ENCODE measurements around the gene ZBTB20. TPM values are rescaled to one million over a fixed set of nuclear protein-coding genes. Genes with fewer than 3 reads are reported as not detected.
A peak's percentile ranks its signal among the peaks of the same experiment; 100 is the strongest.

The ZBTB20 gene
- polyA plus RNA-seq, 1 donor from 2014 or later: 4.8 TPM

DNA sequence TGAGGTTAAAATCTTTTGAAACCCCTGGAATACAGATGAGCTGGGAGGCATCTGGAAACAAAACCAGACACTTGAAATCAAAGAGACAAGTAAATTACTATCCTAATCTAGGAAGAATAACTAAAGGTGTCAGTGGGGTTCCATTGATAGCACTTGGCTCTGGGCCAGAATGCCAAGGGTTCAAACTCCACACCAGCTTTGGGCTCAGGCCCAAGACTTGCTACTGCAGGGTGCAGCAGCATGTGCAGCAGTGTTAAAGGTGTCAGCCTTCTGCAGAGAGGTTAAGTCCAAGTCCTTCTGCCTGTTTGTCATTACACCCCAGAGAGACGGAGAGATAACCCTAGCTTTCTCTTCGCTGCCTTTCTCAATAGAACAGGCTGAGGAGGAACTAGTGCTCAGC is 579.3 kb downstream of the ZBTB20 start:
- no peak overlapping the region for H2AFZ ChIP-seq (ENCODE audit: low read depth, low read length)
- no peaks in the 10 kb centered on the region for H3K79me2 ChIP-seq (replicated peaks; ENCODE audit: insufficient read depth, low read length)
- H3K36me3 ChIP-seq (ENCODE audit: insufficient read depth, low read length): no peaks in the 10 kb centered on the region
- no peak overlapping the region for H3K4me2 ChIP-seq (ENCODE audit: low read length)
- no peaks in the 10 kb centered on the region for H3K9me3 ChIP-seq (ENCODE audit: low read length)
- no peaks in the 10 kb centered on the region for H3K9me2 ChIP-seq (ENCODE audit: insufficient read depth, low read length)
- H3K27me3 ChIP-seq (ENCODE audit: insufficient read depth, low read depth, low read length): no peaks in the 10 kb centered on the region
- no peak overlapping the region for H3K9ac ChIP-seq (ENCODE audit: low read length)
- no peaks in the 10 kb centered on the region for H3F3A ChIP-seq (ENCODE audit: insufficient read depth, low read length, poor library complexity, severe bottlenecking)
- no peak overlapping the region for H3K27ac ChIP-seq (ENCODE audit: low read length)
- H3K4me3 ChIP-seq (ENCODE audit: low read length): no peak overlapping the region
- no peaks in the 10 kb centered on the region for H4K20me1 ChIP-seq (ENCODE audit: insufficient read depth)
- no peak for TF ChIP-seq POLR2AphosphoS5 (IDR thresholded peaks at IDR 0.05)
- TF ChIP-seq EP300 (conservative IDR thresholded peaks at IDR 0.05; ENCODE audit: poor library complexity, severe bottlenecking): no peak
- TF ChIP-seq MXI1 (conservative IDR thresholded peaks at IDR 0.05; ENCODE audit: poor library complexity, severe bottlenecking): no peak
- no peak for TF ChIP-seq EZH2 (IDR thresholded peaks at IDR 0.05; ENCODE audit: borderline replicate concordance, insufficient read depth, low read length, poor library complexity, severe bottlenecking)
- no peak for TF ChIP-seq REST (IDR thresholded peaks at IDR 0.05; ENCODE audit: borderline replicate concordance)
- TF ChIP-seq TAF1 (IDR thresholded peaks at IDR 0.05; ENCODE audit: low read depth): no peak
- TF ChIP-seq RAD21 (conservative IDR thresholded peaks at IDR 0.05): no peak
- no peak for TF ChIP-seq SMC3 (conservative IDR thresholded peaks at IDR 0.05; ENCODE audit: poor library complexity)

DNA sequence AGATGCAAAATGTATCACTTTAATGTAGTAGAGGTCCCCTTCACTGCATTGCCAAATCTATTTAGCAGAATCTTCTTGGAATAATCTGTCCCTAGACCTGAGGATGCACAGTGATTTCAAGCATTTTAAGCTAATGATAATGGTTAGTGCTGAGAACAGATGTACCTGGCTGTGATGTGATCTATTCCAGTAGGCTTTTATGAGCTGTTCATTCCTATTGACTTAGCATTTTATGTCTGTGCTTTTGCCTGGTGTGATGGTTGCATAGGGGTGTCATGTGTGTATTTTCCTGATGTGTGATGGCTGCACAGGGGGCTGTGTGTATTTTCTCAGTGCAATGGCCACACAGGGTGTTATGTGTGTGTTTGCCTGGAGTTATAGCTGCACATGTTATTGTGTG is 580.3 kb downstream of the ZBTB20 start:
- Histone ChIP-seq H3K27me3 (ENCODE audit: insufficient read depth, low read depth, low read length) (no peaks in the 10 kb centered on the region), H3K9ac (ENCODE audit: low read length) (no peak overlapping the region), H3K9me2 (ENCODE audit: insufficient read depth, low read length) (no peaks in the 10 kb centered on the region), H4K20me1 (ENCODE audit: insufficient read depth) (no peaks in the 10 kb centered on the region), H3K27ac (ENCODE audit: low read length) (no peak overlapping the region), H3K4me2 (ENCODE audit: low read length) (no peak overlapping the region), H2AFZ (ENCODE audit: low read depth, low read length) (no peak overlapping the region), H3K9me3 (ENCODE audit: low read length) (no peaks in the 10 kb centered on the region), H3K4me3 (ENCODE audit: low read length) (no peak overlapping the region), H3F3A (ENCODE audit: insufficient read depth, low read length, poor library complexity, severe bottlenecking) (no peaks in the 10 kb centered on the region), H3K79me2 (replicated peaks; ENCODE audit: insufficient read depth, low read length) (no peaks in the 10 kb centered on the region), H3K36me3 (ENCODE audit: insufficient read depth, low read length) (no peaks in the 10 kb centered on the region)
- TF ChIP-seq, protein P1, sequence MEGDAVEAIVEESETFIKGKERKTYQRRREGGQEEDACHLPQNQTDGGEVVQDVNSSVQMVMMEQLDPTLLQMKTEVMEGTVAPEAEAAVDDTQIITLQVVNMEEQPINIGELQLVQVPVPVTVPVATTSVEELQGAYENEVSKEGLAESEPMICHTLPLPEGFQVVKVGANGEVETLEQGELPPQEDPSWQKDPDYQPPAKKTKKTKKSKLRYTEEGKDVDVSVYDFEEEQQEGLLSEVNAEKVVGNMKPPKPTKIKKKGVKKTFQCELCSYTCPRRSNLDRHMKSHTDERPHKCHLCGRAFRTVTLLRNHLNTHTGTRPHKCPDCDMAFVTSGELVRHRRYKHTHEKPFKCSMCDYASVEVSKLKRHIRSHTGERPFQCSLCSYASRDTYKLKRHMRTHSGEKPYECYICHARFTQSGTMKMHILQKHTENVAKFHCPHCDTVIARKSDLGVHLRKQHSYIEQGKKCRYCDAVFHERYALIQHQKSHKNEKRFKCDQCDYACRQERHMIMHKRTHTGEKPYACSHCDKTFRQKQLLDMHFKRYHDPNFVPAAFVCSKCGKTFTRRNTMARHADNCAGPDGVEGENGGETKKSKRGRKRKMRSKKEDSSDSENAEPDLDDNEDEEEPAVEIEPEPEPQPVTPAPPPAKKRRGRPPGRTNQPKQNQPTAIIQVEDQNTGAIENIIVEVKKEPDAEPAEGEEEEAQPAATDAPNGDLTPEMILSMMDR (IDR thresholded peaks at IDR 0.05; ENCODE audit: poor library complexity, severe bottlenecking): no peak
- TF ChIP-seq EP300 (conservative IDR thresholded peaks at IDR 0.05; ENCODE audit: poor library complexity, severe bottlenecking) (no peak), POLR2AphosphoS5 (IDR thresholded peaks at IDR 0.05) (peak; percentile 15)

All from neural cell (in vitro differentiated cells).